WI38 (cell line): ENCODE measurements around the gene ADAMTS15.

Source experiments
- H3K4me3 ChIP-seq: 2 replicates; pipeline ENCODE4 v1.5.1; 2011; ENCODE audit warnings: low read depth, mild to moderate bottlenecking, control low read depth, low read length
- CTCF ChIP-seq: IDR thresholded peaks from 2 replicates; pipeline ENCODE4 v1.5.1; 2012; ENCODE audit warnings: low read depth, mild to moderate bottlenecking, control low read depth, low read length

Gene ADAMTS15

GRCh38 chr11:130487924-130488815 lies 39.7 kb downstream of the ADAMTS15 start:
- TF ChIP-seq CTCF: no peak
- H3K4me3 ChIP-seq: no peak overlapping the region

DNA sequence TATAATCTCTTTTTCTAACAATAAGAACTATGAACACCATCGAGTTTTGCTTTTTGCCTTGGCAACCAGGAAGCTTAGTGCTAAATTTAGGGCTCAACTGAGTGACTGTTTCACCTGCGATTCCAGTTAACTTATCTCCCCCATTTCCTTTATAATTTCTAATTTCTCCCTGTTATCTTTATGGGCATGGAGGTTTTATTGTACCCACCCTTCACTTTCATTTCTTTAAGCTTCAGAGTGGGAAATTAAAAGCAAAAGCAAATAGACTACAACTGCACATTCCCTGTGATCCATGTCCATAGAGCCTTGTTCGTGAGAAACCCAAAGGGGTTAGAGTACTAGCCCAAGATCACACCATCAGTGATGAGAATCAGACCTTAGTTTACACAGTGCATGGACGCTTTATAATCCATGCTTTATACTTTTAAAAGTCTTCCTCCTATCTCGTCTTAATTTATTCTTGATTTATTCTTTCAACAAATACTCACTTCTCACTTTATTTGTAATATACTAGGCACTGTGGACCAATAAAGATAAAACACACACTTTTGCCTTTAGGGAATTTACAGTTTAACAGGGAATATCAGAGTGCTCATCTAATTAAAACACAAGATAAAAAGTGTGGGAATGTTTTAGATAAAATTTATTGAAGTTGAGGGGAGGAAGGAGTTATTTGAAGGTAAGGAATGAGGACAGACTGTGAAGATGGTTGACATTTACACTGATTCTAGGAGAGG lies 40.6 kb downstream of the ADAMTS15 start:
- TF ChIP-seq CTCF: no peak
- no peak overlapping the region for H3K4me3 ChIP-seq

DNA sequence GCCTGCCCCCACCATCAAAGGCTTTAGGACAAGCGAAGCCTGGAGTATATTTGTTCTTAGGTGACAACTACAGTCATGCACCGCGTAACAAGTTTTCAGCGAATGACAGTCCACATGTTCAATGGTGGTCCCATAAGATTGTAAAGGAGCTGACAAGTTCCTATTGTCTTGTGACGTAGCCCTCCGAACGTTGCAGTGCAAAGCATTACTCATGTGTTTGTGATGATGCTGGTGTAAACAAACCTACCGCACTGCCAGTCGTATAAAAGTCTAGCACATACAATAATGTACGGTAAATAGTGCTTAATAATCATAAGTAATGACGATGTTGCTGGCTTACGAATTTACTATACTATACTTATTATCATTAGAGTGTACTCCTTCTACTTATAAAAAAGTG lies 41.3 kb downstream of the ADAMTS15 start:
- H3K4me3 ChIP-seq: no peak overlapping the region
- TF ChIP-seq CTCF: no peak

- TF ChIP-seq CTCF: no peak
- H3K4me3 ChIP-seq: no peak overlapping the region
Observed at GRCh38 chr11:130490682-130491449, 42.4 kb downstream of the ADAMTS15 start.

DNA sequence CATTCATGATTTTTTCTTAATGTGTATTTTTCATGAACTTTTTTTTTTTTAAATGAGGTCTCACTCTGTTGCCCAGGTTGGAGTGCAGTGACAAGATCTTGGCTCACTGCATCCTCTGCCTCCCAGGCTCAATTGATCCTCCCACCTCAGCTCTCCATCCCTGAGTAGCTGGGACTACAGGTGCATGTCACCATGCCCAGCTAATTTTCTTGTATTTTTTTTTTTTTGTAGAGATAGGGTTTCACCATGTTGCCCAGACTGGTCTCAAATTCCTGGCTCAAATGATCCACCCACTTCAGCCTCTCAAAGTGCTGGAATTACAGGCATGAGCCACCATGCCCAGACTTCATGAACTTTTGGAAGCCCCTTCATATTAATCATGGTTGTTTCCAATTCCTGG lies 49.7 kb downstream of the ADAMTS15 start:
- TF ChIP-seq CTCF: no peak
- no peak overlapping the region for H3K4me3 ChIP-seq

- H3K4me3 ChIP-seq: no peak overlapping the region
- no peak for TF ChIP-seq CTCF
Observed at GRCh38 chr11:130499828-130500227, 51.4 kb downstream of the ADAMTS15 start.
